ENCODE data around the gene KIAA1671. TPM values are rescaled to one million over a fixed set of nuclear protein-coding genes. Genes with fewer than 3 reads are reported as not detected.

KIAA1671 gene
- total and polyA plus RNA-seq, 2 donors (not counting 1 experiment from before 2014, with no cell fraction given): 0.01 to 0.02 TPM

DNA sequence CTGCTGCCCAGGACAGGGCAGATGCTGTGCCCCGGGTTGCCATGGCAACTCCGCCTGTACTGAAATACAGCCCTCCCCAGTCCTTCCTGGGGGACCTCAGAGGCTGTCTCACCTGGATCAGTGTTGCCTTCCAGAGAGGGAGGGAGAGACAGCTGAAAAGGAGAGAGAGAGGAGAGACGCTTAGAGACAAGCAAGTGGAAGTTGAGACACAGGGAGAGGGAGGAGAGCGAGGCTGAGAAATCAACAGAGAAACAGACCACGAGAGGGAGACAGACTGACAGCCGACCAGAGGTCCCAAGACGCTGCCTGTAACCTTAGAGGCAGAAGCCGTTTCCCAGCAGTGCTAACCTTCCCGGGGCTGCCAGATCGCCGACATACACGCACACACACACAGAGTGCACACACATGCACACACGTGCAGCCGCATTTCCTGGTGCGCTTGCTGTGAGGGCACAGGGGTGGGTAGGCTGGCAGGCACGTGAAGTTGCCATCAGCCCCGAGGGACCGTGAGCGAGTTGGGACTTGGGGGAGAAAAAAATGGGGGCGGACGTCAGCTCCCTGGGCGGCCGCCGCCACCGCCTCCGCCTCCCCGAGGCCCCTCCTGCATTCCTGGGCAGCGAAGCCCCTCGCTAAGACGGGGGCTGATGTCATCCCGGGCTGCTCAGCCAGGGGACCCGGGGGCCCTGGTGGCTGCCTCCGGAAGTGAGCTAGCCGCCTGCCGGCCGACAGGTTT, 158.5 kb downstream of the KIAA1671 start:
- H3K27me3 Mint-ChIP-seq: peaks cover 63% of the 10 kb centered on the region
- H3K9me3 ChIP-seq (ENCODE audit: control extremely low read depth in 1 of 3, control insufficient read depth in 2 of 3, insufficient read depth in 1 of 3, low read length in 2 of 3): peaks cover 0 to 20% (median 3%) of the 10 kb centered on the region in 3 donors
- ATAC-seq (ENCODE audit: low read depth) (peak; percentile 62), DNase-seq (peak; percentile 64)
- peak overlapping the region; percentile 35 for H3K27ac Mint-ChIP-seq
- H3K4me3 Mint-ChIP-seq: peak overlapping the region; percentile 84
- ChIA-PET CTCF (no interaction called here), POLR2A (no interaction called here)
- H3K79me2 ChIP-seq (ENCODE audit: control insufficient read depth, insufficient read depth, low read length): no peaks in the 10 kb centered on the region
- peaks cover 13% of the 10 kb centered on the region for H3K4me1 Mint-ChIP-seq
- H2AFZ ChIP-seq (ENCODE audit: insufficient read depth, low read depth, low read length, poor library complexity, severe bottlenecking): peak overlapping the region; percentile 67
- peak overlapping the region; percentile 70 for H3K9ac ChIP-seq (ENCODE audit: low read length)
- peaks cover 0 to 41% (median 9%) of the 10 kb centered on the region in 4 experiments for H3K27me3 ChIP-seq (replicated peaks in 1 of 4; ENCODE audit: control extremely low read depth in 1 of 4, control insufficient read depth in 3 of 4, insufficient read depth in 4 of 4, low read length in 3 of 4)
- H3K27ac ChIP-seq (ENCODE audit: low read length in 2 of 2): no peak overlapping the region
- no peaks in the 10 kb centered on the region for H3K36me3 ChIP-seq (replicated peaks in 1 of 2; ENCODE audit: control extremely low read depth in 1 of 2, control insufficient read depth in 1 of 2, extremely low read depth in 1 of 2, insufficient read depth in 2 of 2, low read length in 1 of 2)
- peak overlapping the region; percentile 22 to 65 (median 38) for H3K4me3 ChIP-seq (ENCODE audit: control extremely low read depth in 1 of 5, extremely low read depth in 1 of 5, insufficient read depth in 1 of 5, low read depth in 2 of 5, low read length in 4 of 5)
- no peak for TF ChIP-seq EZH2 (IDR thresholded peaks at IDR 0.05; ENCODE audit: borderline replicate concordance, insufficient read depth, low read depth, low read length, poor library complexity, severe bottlenecking)
- TF ChIP-seq, protein P1, sequence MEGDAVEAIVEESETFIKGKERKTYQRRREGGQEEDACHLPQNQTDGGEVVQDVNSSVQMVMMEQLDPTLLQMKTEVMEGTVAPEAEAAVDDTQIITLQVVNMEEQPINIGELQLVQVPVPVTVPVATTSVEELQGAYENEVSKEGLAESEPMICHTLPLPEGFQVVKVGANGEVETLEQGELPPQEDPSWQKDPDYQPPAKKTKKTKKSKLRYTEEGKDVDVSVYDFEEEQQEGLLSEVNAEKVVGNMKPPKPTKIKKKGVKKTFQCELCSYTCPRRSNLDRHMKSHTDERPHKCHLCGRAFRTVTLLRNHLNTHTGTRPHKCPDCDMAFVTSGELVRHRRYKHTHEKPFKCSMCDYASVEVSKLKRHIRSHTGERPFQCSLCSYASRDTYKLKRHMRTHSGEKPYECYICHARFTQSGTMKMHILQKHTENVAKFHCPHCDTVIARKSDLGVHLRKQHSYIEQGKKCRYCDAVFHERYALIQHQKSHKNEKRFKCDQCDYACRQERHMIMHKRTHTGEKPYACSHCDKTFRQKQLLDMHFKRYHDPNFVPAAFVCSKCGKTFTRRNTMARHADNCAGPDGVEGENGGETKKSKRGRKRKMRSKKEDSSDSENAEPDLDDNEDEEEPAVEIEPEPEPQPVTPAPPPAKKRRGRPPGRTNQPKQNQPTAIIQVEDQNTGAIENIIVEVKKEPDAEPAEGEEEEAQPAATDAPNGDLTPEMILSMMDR (IDR thresholded peaks at IDR 0.05): peak; percentile 16
- peaks cover 3% of the 10 kb centered on the region for H3K9me3 Mint-ChIP-seq (ENCODE audit: insufficient read depth)
- intact Hi-C loops (cut with micrococcal nuclease): no loop called here
- H3K4me2 ChIP-seq (replicated peaks; ENCODE audit: low read depth, low read length, poor library complexity, severe bottlenecking): peak overlapping the region; percentile 79
- H3K4me1 ChIP-seq (ENCODE audit: control insufficient read depth in 2 of 2, insufficient read depth in 2 of 2, low read length in 2 of 2): peaks cover 13 to 17% of the 10 kb centered on the region in 2 donors
- WGBS (ENCODE audit: insufficient coverage): under 1% methylated on average over 34 of the region's 36 CpGs
- H4K20me1 ChIP-seq (ENCODE audit: control insufficient read depth, insufficient read depth, low read length, poor library complexity, severe bottlenecking): no peaks in the 10 kb centered on the region
